Measurements from ENCODE around the gene KRTAP19-3. TPM values are rescaled to one million over a fixed set of nuclear protein-coding genes. Genes with fewer than 3 reads are reported as not detected.
"Not testable (repeated sequence)": the region's sequence is repeated elsewhere in the genome, so short reads cannot be mapped to it uniquely, and the experiment has no call there.

The KRTAP19-3 gene
- not detected in 2 replicates for total RNA-seq (2014; rRNA removed; shearing (Covaris generic))

DNA sequence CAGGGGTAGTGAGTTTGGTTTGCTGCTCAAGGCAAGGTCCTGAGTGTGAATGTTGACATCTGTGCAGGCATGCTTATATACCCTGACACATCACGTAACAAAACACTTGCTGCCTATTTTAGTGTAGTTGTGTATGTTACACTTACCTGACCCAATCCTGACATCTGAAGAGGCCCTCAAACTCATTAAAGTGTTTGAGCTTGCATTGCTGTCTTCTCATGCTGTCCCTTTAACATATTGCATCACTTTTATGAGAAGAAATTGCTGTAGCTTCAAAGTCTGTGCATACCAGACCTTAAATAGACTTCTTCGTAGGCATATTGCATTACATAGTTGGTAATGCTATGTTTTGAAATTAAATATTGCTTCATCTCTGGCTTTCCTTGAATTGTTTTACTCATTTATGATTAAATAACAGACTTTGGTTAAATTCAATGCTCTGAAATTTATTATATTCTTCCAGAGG lies at the start of gene KRTAP19-3:
KRTAP19-3 (minus strand) TSS at position 51 of the 466 bp plus-strand sequence. CDS start 56 bp downstream, outside the sequence.
- no peak for DNase-seq (ENCODE audit: low read depth)

DNA sequence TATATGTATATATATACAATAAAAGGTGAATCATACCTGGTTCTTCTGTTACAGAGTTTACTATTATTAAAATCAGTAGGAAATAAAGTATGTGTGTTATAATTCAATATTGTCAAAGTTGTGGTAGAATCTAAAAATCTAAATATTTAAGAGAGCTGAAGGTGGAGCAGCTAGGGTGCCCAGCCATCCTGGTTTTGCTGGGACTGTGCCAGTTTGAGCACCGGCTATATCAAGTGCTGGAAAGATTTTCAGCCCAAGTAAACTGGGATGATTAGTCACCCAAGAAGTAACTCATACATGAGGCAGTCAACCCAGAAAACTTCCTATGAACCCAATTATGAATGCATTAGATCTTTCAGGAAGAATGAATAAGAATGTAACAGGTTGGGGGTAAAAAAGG lies 27.1 kb upstream of the KRTAP19-3 start:
- no peak for DNase-seq (ENCODE audit: low read depth)

DNA sequence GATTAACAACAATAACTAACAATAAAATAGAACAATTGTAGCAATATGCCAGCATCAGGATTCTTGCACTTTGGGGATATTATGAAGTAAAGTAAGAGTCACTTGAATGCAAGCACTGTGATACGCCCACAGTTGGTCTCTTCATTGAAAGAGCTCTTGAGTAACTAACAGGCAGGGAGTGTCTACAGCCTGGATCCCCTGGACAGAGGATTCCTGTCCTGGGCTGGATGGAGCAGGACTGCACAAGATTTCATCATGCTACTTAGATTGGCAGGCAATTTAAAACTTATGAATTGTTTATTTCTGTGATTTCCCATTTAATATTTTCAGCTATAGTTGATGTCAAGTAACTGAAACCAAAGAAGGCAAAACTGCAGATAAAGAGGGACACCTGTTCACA lies 23.9 kb upstream of the KRTAP19-3 start:
- no peak for DNase-seq (ENCODE audit: low read depth)

DNA sequence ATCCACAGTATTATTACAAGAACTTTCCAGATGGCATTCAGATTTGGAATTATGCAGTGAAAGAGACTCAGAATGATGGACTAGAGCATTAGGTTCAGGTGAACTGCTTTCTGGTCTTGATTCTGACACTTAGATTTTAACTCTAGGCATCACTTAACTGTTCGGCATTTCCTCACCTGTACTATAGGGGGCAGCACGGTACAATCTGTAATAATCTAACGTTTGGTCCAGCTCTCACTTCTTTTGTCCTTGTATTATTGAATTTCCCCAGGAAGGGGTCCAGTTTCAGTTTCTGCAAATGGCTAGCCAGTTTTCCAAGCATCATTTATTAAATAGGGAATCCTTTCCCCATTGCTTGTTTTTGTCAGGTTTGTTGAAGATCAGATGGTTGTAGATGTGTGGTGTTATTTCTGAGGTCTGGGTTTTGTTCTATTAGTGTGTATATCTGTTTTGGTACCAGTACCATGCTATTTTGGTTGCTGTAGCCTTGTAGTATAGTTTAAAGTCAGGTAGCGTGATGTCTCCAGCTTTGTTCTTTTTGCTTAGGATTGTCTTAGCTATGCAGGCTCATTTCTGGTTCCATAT lies 13.9 kb upstream of the KRTAP19-3 start:
- not testable (repeated sequence) for DNase-seq (ENCODE audit: low read depth)

DNA sequence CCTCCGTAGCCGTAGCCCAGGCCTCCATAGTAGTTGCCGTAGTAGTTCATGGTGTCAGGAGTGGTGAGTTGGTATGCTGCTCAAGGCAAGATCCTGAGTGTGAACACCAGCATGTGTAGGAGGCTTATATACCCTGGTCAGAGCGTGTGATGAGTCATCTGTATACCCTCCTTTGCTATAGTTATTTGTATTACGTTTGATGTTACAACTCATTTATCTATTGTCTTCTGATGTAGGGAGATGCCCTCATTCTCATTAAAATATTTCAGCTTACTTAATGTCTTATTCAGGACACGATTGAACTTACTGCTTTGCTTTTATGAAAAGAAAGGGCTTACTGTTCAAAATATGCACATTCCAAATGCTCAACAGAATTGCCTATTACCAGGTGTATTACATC lies 10.2 kb upstream of the KRTAP19-3 start, which contains the start of gene KRTAP19-5:
KRTAP19-5 (minus strand) TSS at position 101 of the 400 bp plus-strand sequence; CDS start at position 50, 51 bp downstream.
- DNase-seq (ENCODE audit: low read depth) = no peak

DNA sequence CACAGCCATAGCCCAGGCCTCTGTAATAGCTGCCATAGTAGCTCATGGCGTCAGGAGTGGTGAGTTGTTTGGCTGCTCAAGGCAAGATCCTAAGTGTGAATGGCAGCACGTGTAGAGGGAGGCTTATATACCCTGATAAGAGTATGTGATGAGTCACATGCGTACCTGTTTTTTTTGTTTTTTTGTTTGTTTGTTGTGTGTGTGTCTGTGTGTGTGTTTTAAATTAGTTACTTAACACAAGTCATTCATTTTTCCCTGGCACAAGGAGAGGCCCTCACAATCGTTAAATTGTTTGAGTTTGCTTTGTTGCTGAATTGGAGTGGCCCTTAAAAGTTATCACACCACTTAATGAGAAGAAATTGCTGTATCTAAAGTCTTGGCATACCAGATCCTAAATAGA lies 5.3 kb upstream of the KRTAP19-3 start, which contains the start of gene KRTAP19-4:
KRTAP19-4 (minus strand) TSS at position 101 of the 400 bp plus-strand sequence; CDS start at position 46, 55 bp downstream.
- no peak for DNase-seq (ENCODE audit: low read depth)

DNA sequence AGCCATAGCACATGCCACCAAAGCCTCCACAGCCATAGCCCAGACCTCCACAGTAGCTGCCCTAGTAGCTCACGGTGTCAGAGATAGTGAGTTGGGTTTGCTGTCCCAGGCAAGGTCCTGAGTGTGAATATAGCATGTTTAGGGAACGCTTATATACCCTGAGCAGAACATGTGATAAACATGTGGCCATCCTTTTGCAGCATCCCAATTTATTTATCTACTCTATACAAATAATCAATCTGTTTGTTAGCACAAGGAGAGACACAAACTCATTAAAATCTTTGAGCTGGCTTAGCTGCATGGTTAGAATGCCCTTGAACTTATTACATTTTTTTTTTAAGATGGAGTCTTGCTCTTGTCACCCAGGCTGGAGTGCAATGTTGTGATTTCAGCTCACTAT lies 4.5 kb downstream of the KRTAP19-3 start, which contains the start of gene KRTAP19-2:
KRTAP19-2 (minus strand) TSS at position 101 of the 400 bp plus-strand sequence; CDS start at position 13, 88 bp downstream.
- DNase-seq (ENCODE audit: low read depth) = no peak

DNA sequence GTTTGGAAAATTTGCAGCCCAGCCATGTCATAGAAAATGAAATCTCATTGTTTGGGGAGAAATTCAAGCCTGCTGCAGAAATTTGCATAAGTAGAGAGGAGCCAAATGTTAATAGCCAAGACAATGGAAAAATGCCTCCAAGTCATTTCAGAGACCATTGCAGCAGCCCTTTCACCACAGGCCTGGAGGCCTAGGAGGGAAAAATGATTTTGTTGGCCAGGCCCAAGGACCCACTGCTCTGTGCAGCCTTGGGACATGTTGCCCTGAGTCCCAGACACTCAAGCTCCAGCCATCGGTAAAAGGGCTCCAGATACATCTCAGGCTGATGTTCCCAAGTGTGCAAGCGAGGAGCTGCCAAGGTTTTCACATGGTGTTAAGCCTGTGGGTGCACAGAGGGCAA lies 5.6 kb downstream of the KRTAP19-3 start:
- no peak for DNase-seq (ENCODE audit: low read depth)

DNA sequence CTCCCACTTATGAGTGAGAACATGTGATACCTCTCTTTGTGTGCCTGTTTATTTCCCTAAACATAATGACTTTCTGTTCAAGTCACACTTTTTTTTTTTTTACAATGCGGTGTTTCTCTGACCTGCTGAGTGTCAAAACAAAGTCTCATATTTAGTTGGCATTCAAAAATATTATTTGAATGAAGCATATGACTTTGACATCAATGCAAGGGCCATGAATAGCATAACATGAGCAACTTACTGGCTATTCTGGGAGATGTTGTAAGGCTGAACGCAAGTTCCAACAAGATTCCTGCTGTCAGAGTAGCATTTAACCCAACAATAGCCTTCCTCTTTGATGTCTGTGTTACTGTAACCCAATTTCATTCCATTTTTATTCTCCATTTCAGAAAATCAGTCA lies 9.7 kb downstream of the KRTAP19-3 start:
- no peak for DNase-seq (ENCODE audit: low read depth)

DNA sequence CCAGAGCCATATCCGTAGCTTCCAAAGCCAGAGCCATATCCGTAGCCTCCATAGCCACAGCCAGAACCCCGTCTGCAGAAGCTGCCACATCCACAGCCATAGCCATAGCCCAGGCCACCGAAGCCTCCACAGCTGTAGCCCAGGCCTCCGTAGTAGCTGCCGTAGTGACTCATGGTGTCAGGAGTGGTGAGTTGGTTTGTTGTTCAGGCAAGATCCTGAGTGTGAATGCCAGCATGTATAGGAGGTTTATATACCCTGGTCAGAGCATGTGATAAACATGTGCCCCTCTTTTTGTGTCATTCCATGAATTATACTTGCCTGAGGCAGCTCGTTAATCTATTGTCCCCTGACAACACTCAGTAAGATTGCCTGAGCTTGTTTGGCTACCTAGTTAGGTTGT lies 11.7 kb downstream of the KRTAP19-3 start, which contains the start of gene KRTAP19-1:
KRTAP19-1 (minus strand) TSS at position 223 of the 400 bp plus-strand sequence; CDS start at position 173, 50 bp downstream.
- DNase-seq (ENCODE audit: low read depth) = no peak

DNA sequence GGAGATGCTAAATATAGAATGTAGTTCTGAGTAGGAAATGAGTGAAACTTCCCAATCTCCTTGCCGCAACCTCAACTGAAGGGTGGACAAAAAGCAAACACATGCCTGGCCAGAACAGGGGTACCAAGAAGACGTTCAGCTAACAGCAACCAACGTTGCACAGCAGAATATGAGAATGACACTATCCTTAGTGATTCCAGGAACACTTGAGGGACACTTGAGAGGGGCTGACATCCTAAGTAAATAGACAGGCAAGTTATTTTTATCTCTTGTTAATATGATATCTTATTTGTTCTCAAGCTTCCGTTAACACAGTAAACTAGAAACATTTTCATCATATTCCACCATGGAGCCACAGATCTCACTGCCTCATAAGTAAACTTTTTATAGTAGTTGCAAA lies 12.6 kb downstream of the KRTAP19-3 start:
- no peak for DNase-seq (ENCODE audit: low read depth)

DNA sequence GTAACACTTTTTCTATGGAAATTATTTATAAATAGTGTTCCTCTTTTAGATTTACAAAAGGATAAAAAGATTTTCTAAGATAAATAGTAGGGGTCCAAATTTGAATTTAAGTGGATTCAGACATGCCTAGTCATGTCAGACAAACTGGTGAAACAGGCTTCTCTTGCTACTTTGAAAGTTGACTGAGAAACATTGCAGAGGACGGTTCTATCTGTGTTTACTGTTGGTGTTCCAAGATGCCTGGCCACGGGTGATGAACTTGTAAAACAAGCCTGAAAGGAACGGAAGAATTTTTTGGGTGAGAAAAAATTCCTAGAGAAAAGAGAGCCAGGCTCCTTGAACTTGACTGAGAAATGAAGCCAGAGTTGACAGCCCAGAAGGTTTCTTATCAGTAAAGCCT lies 13.8 kb downstream of the KRTAP19-3 start:
- no peak for DNase-seq (ENCODE audit: low read depth)

DNA sequence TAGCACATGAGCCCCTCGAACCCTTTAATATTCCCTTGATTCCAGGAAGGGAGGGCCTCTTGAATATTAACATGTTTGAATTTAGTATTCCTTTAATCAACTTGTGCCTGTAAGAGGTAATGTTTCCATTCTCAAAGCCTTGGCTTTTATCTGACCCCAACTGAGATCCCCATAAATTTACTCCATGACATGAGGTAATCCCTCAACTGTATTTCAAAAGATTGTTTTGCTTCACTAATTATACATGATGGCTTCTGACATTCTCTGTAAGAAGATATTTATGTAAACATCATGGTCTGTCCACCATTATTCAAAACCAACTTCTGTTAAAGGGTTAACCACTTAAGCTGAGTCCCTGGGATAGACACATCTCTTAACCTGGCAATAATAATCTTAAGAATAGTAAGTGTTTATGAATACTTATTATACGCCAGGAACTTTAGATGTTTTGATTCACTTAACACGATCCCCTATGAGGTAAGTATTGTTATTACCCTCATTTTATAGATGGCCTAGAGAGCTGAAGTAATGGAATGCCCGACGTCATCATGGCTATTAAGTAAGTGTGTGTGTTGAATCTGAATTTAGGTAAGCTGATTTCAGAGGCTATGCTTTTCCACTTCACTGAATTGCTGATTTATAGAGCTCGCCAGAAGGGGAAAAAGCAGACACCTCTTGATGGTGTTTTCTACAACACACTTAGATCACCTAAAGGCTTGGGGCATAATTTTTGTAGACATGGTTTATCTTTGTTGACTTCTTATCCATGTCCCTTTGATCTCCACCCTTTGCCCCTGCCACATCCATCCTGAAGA lies 22.7 kb downstream of the KRTAP19-3 start:
- no peak for DNase-seq (ENCODE audit: low read depth)

DNA sequence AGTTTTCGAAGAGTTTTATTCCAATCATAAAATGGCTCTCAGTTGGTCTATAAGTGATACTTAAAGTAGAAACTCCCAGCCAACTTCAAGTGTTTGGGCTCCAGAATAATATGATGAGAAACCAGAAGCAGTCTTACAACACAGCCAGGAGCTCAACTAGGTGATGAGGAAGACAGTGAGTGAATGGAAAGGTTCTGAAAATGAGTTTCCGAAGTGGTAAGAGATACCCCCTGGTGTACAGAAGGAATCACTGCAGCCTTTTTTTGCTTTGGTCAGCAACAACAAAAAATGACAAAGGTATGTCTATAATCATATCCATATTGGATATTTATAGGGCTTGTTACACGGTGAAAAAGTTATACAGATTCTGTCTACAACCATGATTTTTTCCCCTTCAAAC lies 28.1 kb downstream of the KRTAP19-3 start:
- no peak for DNase-seq (ENCODE audit: low read depth)

DNA sequence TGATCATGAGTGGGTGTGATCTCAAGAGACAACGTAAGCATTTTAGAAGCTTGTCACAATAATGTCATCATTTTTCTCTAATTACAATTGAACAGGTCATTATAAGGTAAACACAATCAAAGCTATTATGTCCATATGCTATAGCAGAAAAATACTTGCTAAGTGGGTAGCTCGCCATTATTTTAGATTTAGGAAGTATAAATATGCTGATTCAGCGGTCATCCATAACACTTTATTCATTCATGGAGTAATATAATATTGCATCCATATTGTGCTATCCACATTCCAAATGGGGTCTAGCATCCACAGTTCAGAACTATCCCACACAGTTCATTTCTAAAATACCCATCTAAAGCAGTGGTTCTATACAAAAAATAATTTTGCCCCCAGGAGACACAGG lies 43.3 kb downstream of the KRTAP19-3 start:
- DNase-seq (ENCODE audit: low read depth) = no peak

DNA sequence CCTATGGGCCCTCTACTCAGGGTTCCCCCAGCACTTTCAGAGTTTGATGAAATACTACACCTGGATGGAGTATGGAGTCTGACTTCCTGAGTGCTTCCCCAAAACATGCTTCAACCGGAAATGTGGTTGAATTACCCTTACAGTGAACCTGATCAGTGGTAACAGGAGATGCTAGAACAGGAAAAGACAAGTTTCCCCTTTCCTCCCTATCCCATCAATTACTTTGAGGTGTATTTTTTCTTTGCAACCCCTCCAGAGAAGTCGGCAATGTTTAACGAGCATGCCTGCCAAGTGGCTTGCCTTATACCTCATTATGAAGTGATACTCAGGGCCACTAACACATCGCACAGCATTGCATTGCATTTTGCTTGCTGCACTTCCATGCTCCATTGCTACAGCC lies 44.8 kb downstream of the KRTAP19-3 start:
- DNase-seq (ENCODE audit: low read depth) = no peak

DNA sequence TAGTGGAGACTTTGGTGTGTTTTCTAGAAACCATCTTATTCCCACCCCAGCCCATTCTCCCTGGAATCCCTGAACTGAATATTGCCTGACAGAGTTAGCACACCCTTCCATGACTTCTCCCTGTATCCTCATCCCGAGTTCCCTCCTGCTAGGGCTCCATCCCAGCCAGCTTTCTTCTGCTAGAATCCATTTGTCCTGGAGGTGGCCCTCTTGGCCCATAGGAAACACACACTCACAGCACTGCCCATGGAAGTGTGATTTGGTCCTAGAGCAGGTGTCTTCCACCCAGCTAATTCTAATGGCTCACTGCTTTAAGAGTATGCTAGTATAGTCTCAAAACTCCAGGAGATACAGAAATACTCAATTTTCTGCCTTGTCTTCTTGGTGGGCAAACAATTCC lies 47.6 kb downstream of the KRTAP19-3 start:
- no peak for DNase-seq (ENCODE audit: low read depth)

DNA sequence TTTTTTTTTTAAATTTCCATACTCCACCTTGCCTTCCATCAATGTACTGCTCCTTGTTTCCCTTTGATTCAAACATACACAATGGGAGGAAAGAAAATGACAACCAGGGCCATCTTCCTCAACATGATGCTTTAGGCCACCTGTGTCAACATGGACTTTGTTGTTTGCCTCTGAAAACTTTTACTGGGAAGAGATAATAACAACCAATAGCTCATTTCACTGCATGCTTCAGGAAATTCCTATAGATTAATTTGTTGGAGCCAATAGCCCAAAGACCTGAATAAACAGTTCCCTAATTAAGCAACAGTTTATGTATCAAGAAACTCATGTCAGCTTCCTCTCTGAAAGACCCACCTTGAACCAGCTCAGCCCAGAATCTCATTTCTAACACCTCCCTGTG lies 48.6 kb downstream of the KRTAP19-3 start:
- DNase-seq (ENCODE audit: low read depth) = no peak
